HepG2 (cell line): ENCODE results near the gene TPRN. TPM values are rescaled to one million over a fixed set of nuclear protein-coding genes. Genes with fewer than 3 reads are reported as not detected.

Experiments
- AGO2 ChIP-seq: fragments of 200-400 bp; formaldehyde crosslinking; optimal IDR thresholded peaks from 2 replicates; pipeline ENCODE3; 2017; ENCODE audit warnings: mild to moderate bottlenecking, low read depth, low read length, moderate library complexity
- ATF2 ChIP-seq: sonication (generic); formaldehyde crosslinking; IDR thresholded peaks from 2 replicates; pipeline ENCODE4 v1.4.0; 2020; ENCODE audit warnings: missing genetic modification reagents
- BCLAF1 ChIP-seq: fragments of 450-650 bp; IDR thresholded peaks from 2 replicates; pipeline ENCODE4 v1.6.1; 2017; ENCODE audit warnings: mild to moderate bottlenecking
- DNMT3B ChIP-seq: conservative IDR thresholded peaks from 2 replicates; pipeline ENCODE4 v1.6.1; 2016; ENCODE audit warnings: missing biosample characterization, control low read depth
- GLMP ChIP-seq: sonication (generic); formaldehyde crosslinking; IDR thresholded peaks from 2 replicates; pipeline ENCODE4 v1.9.0; 2021; ENCODE audit warnings: missing genetic modification reagents, mild to moderate bottlenecking, borderline replicate concordance
- GZF1 ChIP-seq: sonication (generic); formaldehyde crosslinking; IDR thresholded peaks from 2 replicates; pipeline ENCODE4 v1.5.1; 2020; ENCODE audit warnings: mild to moderate bottlenecking, missing genetic modification reagents
- HNRNPUL1 ChIP-seq: fragments of 200-400 bp; formaldehyde crosslinking; IDR thresholded peaks from 2 replicates; pipeline ENCODE4 v1.6.1; 2017; ENCODE audit warnings: low read depth, mild to moderate bottlenecking, low read length, moderate library complexity
- KAT8 ChIP-seq: IDR thresholded peaks from 2 replicates; pipeline ENCODE4 v1.6.1; 2016; ENCODE audit warnings: missing genetic modification reagents, missing compliant biosample characterization
- MED8 ChIP-seq: sonication (generic); formaldehyde crosslinking; IDR thresholded peaks from 2 replicates; pipeline ENCODE4 v1.8.1; 2023; ENCODE audit warnings: mild to moderate bottlenecking, missing genetic modification reagents; ENCODE audit not compliant: insufficient replicate concordance
- NFYB ChIP-seq: sonication (generic); formaldehyde crosslinking; IDR thresholded peaks from 2 replicates; pipeline ENCODE4 v1.4.0; 2020; ENCODE audit warnings: missing genetic modification reagents
- SPEN ChIP-seq: sonication (generic); formaldehyde crosslinking; IDR thresholded peaks from 2 replicates; pipeline ENCODE4 v1.5.1; 2020; ENCODE audit warnings: low read depth, mild to moderate bottlenecking, missing genetic modification reagents
- TBP ChIP-seq: sonication (generic); formaldehyde crosslinking; IDR thresholded peaks from 2 replicates; pipeline ENCODE4 v1.5.0; 2020; ENCODE audit warnings: missing genetic modification reagents
- TOE1 ChIP-seq: sonication (generic); formaldehyde crosslinking; IDR thresholded peaks from 2 replicates; pipeline ENCODE4 v1.4.0; 2020; ENCODE audit warnings: mild to moderate bottlenecking, missing genetic modification reagents
- TOPORS ChIP-seq: sonication (generic); formaldehyde crosslinking; IDR thresholded peaks from 2 replicates; pipeline ENCODE4 v1.8.0; 2023; ENCODE audit warnings: mild to moderate bottlenecking, missing genetic modification reagents
- ZBTB7B ChIP-seq: sonication (generic); formaldehyde crosslinking; IDR thresholded peaks from 2 replicates; pipeline ENCODE4 v1.4.0; 2020; ENCODE audit warnings: missing genetic modification reagents
- ZFY ChIP-seq: sonication (generic); formaldehyde crosslinking; IDR thresholded peaks from 2 replicates; pipeline ENCODE4 v1.4.0; 2020; ENCODE audit warnings: missing genetic modification reagents
- ZNF138 ChIP-seq: sonication (generic); formaldehyde crosslinking; IDR thresholded peaks from 2 replicates; pipeline ENCODE4 v1.5.0; 2020; ENCODE audit warnings: mild to moderate bottlenecking, low read depth, missing genetic modification reagents
- ZNF235 ChIP-seq: sonication (generic); formaldehyde crosslinking; IDR thresholded peaks from 2 replicates; pipeline ENCODE4 v1.8.1; 2023; ENCODE audit warnings: mild to moderate bottlenecking, missing genetic modification reagents, borderline replicate concordance
- ZNF264 ChIP-seq: sonication (generic); formaldehyde crosslinking; IDR thresholded peaks from 2 replicates; pipeline ENCODE4 v1.4.0; 2020; ENCODE audit warnings: missing genetic modification reagents
- ZNF317 ChIP-seq: sonication (generic); formaldehyde crosslinking; IDR thresholded peaks from 2 replicates; pipeline ENCODE4 v1.5.0; 2020; ENCODE audit warnings: mild to moderate bottlenecking, missing genetic modification reagents
- ZNF644 ChIP-seq: IDR thresholded peaks from 2 replicates; pipeline ENCODE4 v1.6.1; 2016; ENCODE audit warnings: low read depth
- ZNF710 ChIP-seq: sonication (generic); formaldehyde crosslinking; IDR thresholded peaks from 2 replicates; pipeline ENCODE4 v1.5.0; 2020; ENCODE audit warnings: mild to moderate bottlenecking, missing genetic modification reagents, borderline replicate concordance
- ZNF879 ChIP-seq: sonication (generic); formaldehyde crosslinking; IDR thresholded peaks from 2 replicates; pipeline ENCODE4 v1.8.1; 2023; ENCODE audit warnings: missing genetic modification reagents
- polyA plus RNA-seq, 8 experiments: library from polyadenylated mRNA; depleted of rRNA in 3 of 8; stranded (reverse) in 7 of 8; unstranded in 1 of 8; fragments of >200 nt; fragmentation: Illumina TruSeq in 4 of 8; extraction: Trizol in 4 of 8; gene quantifications; 2 replicates each; pipeline versions ENCODE4 v1.2.1 to v1.2.3, GENCODE V29; 2011 to 2016; ENCODE audit warnings: low read depth in 4 of 8, missing spikeins in 1 of 8, mixed read lengths in 1 of 8; ENCODE audit not compliant: insufficient read depth in 1 of 8
- total RNA-seq, 5 experiments: library from RNA; depleted of rRNA; stranded (reverse); fragments of >200 nt; fragmentation: Illumina TruSeq; extraction: Trizol; gene quantifications; 2 replicates each; pipeline ENCODE4 v1.2.3, GENCODE V29; 2016; ENCODE audit warnings: low read depth in 1 of 5

Gene TPRN
- total and polyA plus RNA-seq, 2 of the 13 experiments (the other 11 are each of a cell fraction or from before 2014, with no cell fraction given), result 10.1 to 19.2 TPM

GRCh38 chr9:137200311-137201204, at the start of gene TPRN (continued):
- TF ChIP-seq ZNF710 (CRISPR knock-in tag) (no peak), ZNF879 (peak; percentile 92; the same call in 1 of the 2 replicates), DNMT3B (CRISPR knock-in tag) (0 out of 2 replicates have a peak, but pooled peaks have one; percentile 40), TBP (CRISPR knock-in tag) (no peak), KAT8 (CRISPR knock-in tag) (peak; percentile 95), ZNF264 (CRISPR knock-in tag) (peak; percentile 87), ZFY (CRISPR knock-in tag) (peak; percentile 84), GLMP (CRISPR knock-in tag) (no peak), GZF1 (CRISPR knock-in tag) (peak; percentile 76; the same call in 1 of the 2 replicates), MED8 (CRISPR knock-in tag) (no peak), HNRNPUL1 (no peak), ZNF317 (CRISPR knock-in tag) (no peak), AGO2 (peak; percentile 94), TOE1 (CRISPR knock-in tag) (0 out of 2 replicates have a peak, but pooled peaks have one; percentile 67), ZBTB7B (CRISPR knock-in tag) (peak; percentile 93), BCLAF1 (no peak), ATF2 (CRISPR knock-in tag) (peak; percentile 60; the same call in 1 of the 2 replicates), ZNF235 (CRISPR knock-in tag) (no peak), NFYB (CRISPR knock-in tag) (peak; percentile 97), TOPORS (CRISPR knock-in tag) (peak; percentile 39; the same call in 1 of the 2 replicates), SPEN (CRISPR knock-in tag) (peak; percentile 90), ZNF644 (CRISPR knock-in tag) (no peak), ZNF138 (CRISPR knock-in tag) (no peak)
